ENCODE data around the gene MRPL41. TPM values are rescaled to one million over a fixed set of nuclear protein-coding genes. Genes with fewer than 3 reads are reported as not detected.

The MRPL41 gene
- total and polyA plus RNA-seq, 2 of the 13 experiments (the other 11 are each of a cell fraction or from before 2014, with no cell fraction given), result 20.9 to 54.0 TPM

DNA sequence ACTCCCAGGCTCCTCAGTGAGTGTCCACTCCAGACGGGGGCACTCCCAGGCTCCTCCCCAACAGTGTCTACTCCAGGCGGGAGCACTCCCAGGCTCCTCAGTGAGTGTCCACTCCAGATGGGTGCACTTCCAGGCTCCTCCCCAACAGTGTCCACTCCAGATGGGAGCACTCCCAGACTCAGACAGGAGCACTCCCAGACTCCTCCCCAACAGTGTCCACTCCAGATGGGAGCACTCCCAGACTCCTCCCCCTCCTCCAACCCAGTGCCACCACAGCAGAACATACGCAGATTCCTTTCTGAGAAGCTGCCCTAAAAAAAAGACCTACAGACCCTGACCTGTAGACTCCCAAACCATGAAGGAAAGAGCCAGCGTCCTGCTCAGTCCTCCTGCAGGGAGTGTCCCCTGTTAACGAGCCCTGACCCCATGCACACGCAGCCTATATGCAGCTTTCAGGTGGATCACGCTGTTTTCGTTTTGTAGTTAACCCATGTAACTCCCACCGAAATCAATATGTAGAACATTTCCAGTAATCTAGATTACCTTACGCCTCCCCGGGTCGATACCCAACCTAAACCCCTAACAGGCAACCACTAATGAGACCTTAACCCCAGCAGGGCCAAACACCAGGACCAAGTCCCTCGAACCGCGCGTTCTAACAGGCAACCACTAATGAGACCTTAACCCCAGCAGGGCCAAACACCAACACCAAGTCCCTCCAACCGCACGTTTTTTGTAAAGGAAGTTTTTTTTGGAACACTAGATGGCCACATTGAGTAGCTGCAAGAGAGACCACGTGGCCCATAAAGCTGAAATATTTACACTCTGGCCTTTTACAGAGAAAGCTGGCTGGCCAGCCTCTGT is 17.2 kb upstream of the MRPL41 start (continued):
- no peak for TF ChIP-seq ZXDC (CRISPR knock-in tag; IDR thresholded peaks at IDR 0.05)
- no peak for TF ChIP-seq ZNF850 (CRISPR knock-in tag; conservative IDR thresholded peaks at IDR 0.05)
- TF ChIP-seq NR2F1 (CRISPR knock-in tag; IDR thresholded peaks at IDR 0.05), result 0 out of 4 replicates have a peak, but pooled peaks of 1 of the 2 experiments have one; percentile 21
- TF ChIP-seq, protein P1, sequence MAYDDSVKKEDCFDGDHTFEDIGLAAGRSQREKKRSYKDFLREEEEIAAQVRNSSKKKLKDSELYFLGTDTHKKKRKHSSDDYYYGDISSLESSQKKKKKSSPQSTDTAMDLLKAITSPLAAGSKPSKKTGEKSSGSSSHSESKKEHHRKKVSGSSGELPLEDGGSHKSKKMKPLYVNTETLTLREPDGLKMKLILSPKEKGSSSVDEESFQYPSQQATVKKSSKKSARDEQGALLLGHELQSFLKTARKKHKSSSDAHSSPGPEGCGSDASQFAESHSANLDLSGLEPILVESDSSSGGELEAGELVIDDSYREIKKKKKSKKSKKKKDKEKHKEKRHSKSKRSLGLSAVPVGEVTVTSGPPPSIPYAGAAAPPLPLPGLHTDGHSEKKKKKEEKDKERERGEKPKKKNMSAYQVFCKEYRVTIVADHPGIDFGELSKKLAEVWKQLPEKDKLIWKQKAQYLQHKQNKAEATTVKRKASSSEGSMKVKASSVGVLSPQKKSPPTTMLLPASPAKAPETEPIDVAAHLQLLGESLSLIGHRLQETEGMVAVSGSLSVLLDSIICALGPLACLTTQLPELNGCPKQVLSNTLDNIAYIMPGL (CRISPR knock-in tag; IDR thresholded peaks at IDR 0.05; ENCODE audit: borderline replicate concordance in 1 of 2, low read depth in 1 of 2), result peak; percentile 44 to 65; a peak in 3 of 4 replicates
- TF ChIP-seq PHF5A (CRISPR knock-in tag; IDR thresholded peaks at IDR 0.05; ENCODE audit: low read depth, unreplicated experiment), result peak; percentile 37
- TF ChIP-seq ZFP36L2 (CRISPR knock-in tag; IDR thresholded peaks at IDR 0.05), result no peak
- TF ChIP-seq ZNF792 (CRISPR knock-in tag; IDR thresholded peaks at IDR 0.05), result 0 out of 2 replicates have a peak, but pooled peaks have one; percentile 24
- TF ChIP-seq ARID5B (CRISPR knock-in tag; IDR thresholded peaks at IDR 0.05), result peak; percentile 44; the same call in 1 of the 2 replicates
- no peak for TF ChIP-seq TRIM24 (CRISPR knock-in tag; IDR thresholded peaks at IDR 0.05)
- TF ChIP-seq ZNF225 (CRISPR knock-in tag; IDR thresholded peaks at IDR 0.05), result no peak
- peak; percentile 22; the same call in 1 of the 2 replicates for TF ChIP-seq FOXP4 (CRISPR knock-in tag; IDR thresholded peaks at IDR 0.05)
- peak; percentile 15; the same call in 1 of the 2 replicates for TF ChIP-seq KAT8 (CRISPR knock-in tag; IDR thresholded peaks at IDR 0.05)
- TF ChIP-seq, protein P2, sequence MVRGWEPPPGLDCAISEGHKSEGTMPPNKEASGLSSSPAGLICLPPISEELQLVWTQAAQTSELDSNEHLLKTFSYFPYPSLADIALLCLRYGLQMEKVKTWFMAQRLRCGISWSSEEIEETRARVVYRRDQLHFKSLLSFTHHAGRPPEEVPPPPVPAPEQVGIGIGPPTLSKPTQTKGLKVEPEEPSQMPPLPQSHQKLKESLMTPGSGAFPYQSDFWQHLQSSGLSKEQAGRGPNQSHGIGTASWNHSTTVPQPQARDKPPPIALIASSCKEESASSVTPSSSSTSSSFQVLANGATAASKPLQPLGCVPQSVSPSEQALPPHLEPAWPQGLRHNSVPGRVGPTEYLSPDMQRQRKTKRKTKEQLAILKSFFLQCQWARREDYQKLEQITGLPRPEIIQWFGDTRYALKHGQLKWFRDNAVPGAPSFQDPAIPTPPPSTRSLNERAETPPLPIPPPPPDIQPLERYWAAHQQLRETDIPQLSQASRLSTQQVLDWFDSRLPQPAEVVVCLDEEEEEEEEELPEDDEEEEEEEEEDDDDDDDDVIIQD (CRISPR knock-in tag; IDR thresholded peaks at IDR 0.05; ENCODE audit: low read depth), result 0 out of 2 replicates have a peak, but pooled peaks have one; percentile 48
- no peak for TF ChIP-seq IRF1 (CRISPR knock-in tag; IDR thresholded peaks at IDR 0.05; ENCODE audit: low read depth)

Data from HepG2 (cell line).